Lung (tissue), 12 donors: ENCODE data around the gene ADORA1. TPM values are rescaled to one million over a fixed set of nuclear protein-coding genes. Genes with fewer than 3 reads are reported as not detected.

Experiments
- ATAC-seq: fragments of 200-7000 bp; cut with Tn5 transposase; one replicate; pipeline ENCODE4 v1.9.1; 2020; ENCODE audit warnings: moderate number of reproducible peaks; ENCODE audit not compliant: insufficient read depth, low FRiP score
- DNase-seq, 3 donors: peaks; one replicate each; pipeline ENCODE4 v3.0.0-alpha.2; 2013 to 2017
- H3K27ac ChIP-seq, 2 donors: one replicate each; pipeline ENCODE4 v1.5.1; 2013; ENCODE audit warnings: mild to moderate bottlenecking in 2 of 2, moderate library complexity in 2 of 2, control low read depth in 1 of 2, inconsistent platforms in 1 of 2, low read depth in 1 of 2, low read length in 1 of 2
- H3K27me3 ChIP-seq, 3 donors: one replicate each; pipeline ENCODE4 v1.5.1; 2013; ENCODE audit warnings: low read length in 2 of 3; ENCODE audit not compliant: control insufficient read depth in 3 of 3, insufficient read depth in 3 of 3
- H3K36me3 ChIP-seq, 4 donors: one replicate each; pipeline ENCODE4 v1.5.1; 2013; ENCODE audit warnings: low read length in 4 of 4, mild to moderate bottlenecking in 1 of 4, moderate library complexity in 1 of 4; ENCODE audit not compliant: control insufficient read depth in 4 of 4, insufficient read depth in 4 of 4
- H3K4me1 ChIP-seq, 5 donors: one replicate each; pipeline ENCODE4 v1.5.1; 2013; ENCODE audit warnings: low read length in 5 of 5, mild to moderate bottlenecking in 2 of 5, moderate library complexity in 1 of 5; ENCODE audit not compliant: control insufficient read depth in 5 of 5, insufficient read depth in 5 of 5
- H3K4me3 ChIP-seq: one replicate; pipeline ENCODE4 v1.5.1; 2013; ENCODE audit warnings: mild to moderate bottlenecking, control low read depth, moderate library complexity
- H3K9ac ChIP-seq, 2 donors: one replicate each; pipeline ENCODE4 v1.5.1; 2013; ENCODE audit warnings: low read length in 2 of 2, control low read depth in 1 of 2; ENCODE audit not compliant: insufficient read depth in 1 of 2
- H3K9me3 ChIP-seq, 4 donors: one replicate each; pipeline ENCODE4 v1.5.1; 2013; ENCODE audit warnings: low read length in 3 of 4, mild to moderate bottlenecking in 1 of 4, moderate library complexity in 1 of 4; ENCODE audit not compliant: control insufficient read depth in 4 of 4, insufficient read depth in 3 of 4
- CTCF ChIP-seq: IDR thresholded peaks from 2 replicates; pipeline ENCODE4 v1.5.1; 2012; ENCODE audit warnings: mild to moderate bottlenecking; ENCODE audit errors: control extremely low read depth, extremely low read depth
- WGBS, 2 donors: extraction: QIAGEN DNeasy Blood & Tissue Kit; methylation state at CpG; one replicate each; pipeline ENCODE4 v1.1.7; 2013; 5-methylcytosine and 5-hydroxymethylcytosine counted together
- polyA plus RNA-seq, 2 donors: library from polyadenylated mRNA; stranded (reverse); fragments of 200-250 nt; gene quantifications; one replicate each; pipeline ENCODE4 v1.2.1, GENCODE V29; 2013
- total RNA-seq, 2 donors: library from RNA; depleted of rRNA in 1 of 2; stranded (reverse); fragments of >200 nt in 1 of 2; gene quantifications; one replicate each; pipeline ENCODE4 v1.2.1, GENCODE V29; 2014 to 2021
- donor health status: control.
- donor health status: control.
- donor health status: Bipolar disorder and iron deficiency.
- donor health status: healthy.
- donor health status: DM: yes; HTN: yes; CAD: no.

The ADORA1 gene
- total and polyA plus RNA-seq, 4 donors: 0.57 to 2.3 (median 0.79) TPM

GRCh38 chr1:203089001-203089650, 38.4 kb upstream of the ADORA1 start:
- H3K9ac ChIP-seq: no peak overlapping the region
- DNase-seq: no peak
- H3K4me3 ChIP-seq: no peak overlapping the region
- peaks cover 0 to 3% (median 0%) of the 10 kb centered on the region in 3 donors for H3K27me3 ChIP-seq
- ATAC-seq: no peak
- TF ChIP-seq CTCF: no peak
- H3K27ac ChIP-seq: no peak overlapping the region
- no peaks in the 10 kb centered on the region for H3K9me3 ChIP-seq
- no peaks in the 10 kb centered on the region for H3K4me1 ChIP-seq
- WGBS, 2 donors: 87 to 92% methylated on average over 7 of the region's 7 CpGs
- no peaks in the 10 kb centered on the region for H3K36me3 ChIP-seq

- H3K27me3 ChIP-seq: peaks cover 0 to 3% (median 0%) of the 10 kb centered on the region in 3 donors
- no peak overlapping the region for H3K9ac ChIP-seq
- TF ChIP-seq CTCF: no peak
- H3K36me3 ChIP-seq: no peaks in the 10 kb centered on the region
- WGBS, 2 donors: 81 to 85% methylated on average over 7 of the region's 7 CpGs
- H3K4me3 ChIP-seq: no peak overlapping the region
- H3K9me3 ChIP-seq: peaks cover 0 to 2% (median 0%) of the 10 kb centered on the region in 4 donors
- ATAC-seq (no peak), DNase-seq (no peak)
- H3K27ac ChIP-seq: no peak overlapping the region
- no peaks in the 10 kb centered on the region for H3K4me1 ChIP-seq
Observed at GRCh38 chr1:203089651-203090045, 37.9 kb upstream of the ADORA1 start.

- H3K4me1 ChIP-seq: no peaks in the 10 kb centered on the region
- 78 to 81% methylated on average over 6 of the region's 6 CpGs for WGBS, 2 donors
- H3K27ac ChIP-seq: no peak overlapping the region
Observed at GRCh38 chr1:203090421-203091198, 36.9 kb upstream of the ADORA1 start.

More at GRCh38 chr1:203090421-203091198, 36.9 kb upstream of the ADORA1 start:
- Histone ChIP-seq H3K4me3 (no peak overlapping the region), H3K27me3 (peaks cover 0 to 3% (median 0%) of the 10 kb centered on the region in 3 donors), H3K9ac (no peak overlapping the region), H3K36me3 (no peaks in the 10 kb centered on the region), H3K9me3 (peaks cover 0 to 8% (median 0%) of the 10 kb centered on the region in 4 donors)
- ATAC-seq: no peak
- TF ChIP-seq CTCF: no peak
- DNase-seq: no peak
